Right lobe of liver (tissue), 4 donors: ENCODE results near the gene SSH2.

Source experiments
- CTCF ChIP-seq, 4 donors: fragments of 200-600 bp in 3 of 4; fragments of 450-650 bp in 1 of 4; IDR thresholded peaks; one replicate each; pipeline versions ENCODE4 v1.5.1 to v1.8.0; 2016 to 2022; ENCODE audit warnings: antibody characterized with exemption in 4 of 4, mild to moderate bottlenecking in 2 of 4
- POLR2A ChIP-seq: fragments of 450-650 bp; IDR thresholded peaks from one replicate; pipeline ENCODE4 v1.6.1; 2017; ENCODE audit warnings: antibody characterized with exemption, mild to moderate bottlenecking
- donor health status: DM: no; HTN: no; CAD: no.
- donor health status: DM: no; HTN: no; CAD: no.
- donor health status: DM: no; HTN: yes; CAD: no.

- TF ChIP-seq CTCF (IDR thresholded peaks at IDR 0.05) (no peak), POLR2A (no peak)
Observed at GRCh38 chr17:29624586-29624985, 305.4 kb downstream of the SSH2 start.
